OCI-LY3 (cell line): ENCODE measurements around the gene PRAC2.

Source experiments
- CTCF ChIP-seq: fragments of 200-600, 300-600 bp; sonication (generic); IDR thresholded peaks from 2 replicates; pipeline ENCODE4 v1.5.1; 2014; ENCODE audit warnings: antibody characterized with exemption, low read length, low read depth
- EZH2phosphoT487 ChIP-seq: fragments of 200-600 bp; shearing (Covaris generic); IDR thresholded peaks from 2 replicates; pipeline ENCODE4 v1.6.1; 2018; ENCODE audit warnings: antibody characterized with exemption, mixed run types, low read depth

GRCh38 chr17:48745381-48746275 lies 22.6 kb downstream of the PRAC2 start:
- TF ChIP-seq CTCF (no peak), EZH2phosphoT487 (no peak)
